ENCODE data around the gene DHX32. TPM values are rescaled to one million over a fixed set of nuclear protein-coding genes. Genes with fewer than 3 reads are reported as not detected.

The DHX32 gene
- total and polyA plus RNA-seq, 2 donors (not counting 1 experiment from before 2014, with no cell fraction given) = 5.2 to 12.4 TPM

- Histone ChIP-seq H2AFZ (ENCODE audit: insufficient read depth, low read depth, low read length, poor library complexity, severe bottlenecking) (no peak overlapping the region), H3K27me3 (replicated peaks in 1 of 4; ENCODE audit: control extremely low read depth in 1 of 4, control insufficient read depth in 3 of 4, insufficient read depth in 4 of 4, low read length in 3 of 4) (no peaks in the 10 kb centered on the region), H3K36me3 (replicated peaks in 1 of 2; ENCODE audit: control extremely low read depth in 1 of 2, control insufficient read depth in 1 of 2, extremely low read depth in 1 of 2, insufficient read depth in 2 of 2, low read length in 1 of 2) (no peaks in the 10 kb centered on the region), H3K27ac (ENCODE audit: low read length in 2 of 2) (no peak overlapping the region), H3K4me1 (ENCODE audit: control insufficient read depth in 2 of 2, insufficient read depth in 2 of 2, low read length in 2 of 2) (no peaks in the 10 kb centered on the region), H3K4me3 (ENCODE audit: control extremely low read depth in 1 of 5, extremely low read depth in 1 of 5, insufficient read depth in 1 of 5, low read depth in 2 of 5, low read length in 4 of 5) (no peak overlapping the region), H3K9ac (ENCODE audit: low read length) (no peak overlapping the region), H4K20me1 (ENCODE audit: control insufficient read depth, insufficient read depth, low read length, poor library complexity, severe bottlenecking) (no peaks in the 10 kb centered on the region), H3K4me2 (replicated peaks; ENCODE audit: low read depth, low read length, poor library complexity, severe bottlenecking) (no peak overlapping the region), H3K79me2 (ENCODE audit: control insufficient read depth, insufficient read depth, low read length) (no peaks in the 10 kb centered on the region), H3K9me3 (ENCODE audit: control extremely low read depth in 1 of 3, control insufficient read depth in 2 of 3, insufficient read depth in 1 of 3, low read length in 2 of 3) (no peaks in the 10 kb centered on the region)
- no peak for ATAC-seq (ENCODE audit: low read depth)
- TF ChIP-seq EZH2 (IDR thresholded peaks at IDR 0.05; ENCODE audit: borderline replicate concordance, insufficient read depth, low read depth, low read length, poor library complexity, severe bottlenecking) = no peak
- no peak for TF ChIP-seq CTCF (IDR thresholded peaks at IDR 0.05)
- Mint-ChIP-seq H3K4me1 (no peaks in the 10 kb centered on the region), H3K27ac (no peak overlapping the region), H3K4me3 (no peak overlapping the region), H3K27me3 (no peaks in the 10 kb centered on the region), H3K9me3 (ENCODE audit: insufficient read depth) (no peaks in the 10 kb centered on the region)
- ChIA-PET POLR2A (no interaction called here), CTCF (interaction anchor here (0.7 to 1.2 kb wide), 2 partner anchors 16 kb away, joined by 3 read pairs; no protein-coding TSS in a partner anchor)
- intact Hi-C loops (cut with micrococcal nuclease) = loop anchor here (5.0 kb wide), 1 partner anchor 116 kb away; no protein-coding TSS in a partner anchor
- 97% methylated on average over 7 of the region's 7 CpGs for WGBS (ENCODE audit: insufficient coverage)
- no peak for DNase-seq
Measured at GRCh38 chr10:125866421-125867029, 14.6 kb downstream of the DHX32 start.

GRCh38 chr10:125865120-125865519 lies 16.0 kb downstream of the DHX32 start:
- intact Hi-C loops (cut with micrococcal nuclease) = loop anchor here (5.0 kb wide), 1 partner anchor 117 kb away; no protein-coding TSS in a partner anchor
- WGBS (ENCODE audit: insufficient coverage) = 96% methylated on average over 2 of the region's 3 CpGs
- no peaks in the 10 kb centered on the region for H3K4me1 Mint-ChIP-seq

More at GRCh38 chr10:125865120-125865519, 16.0 kb downstream of the DHX32 start:
- no peak overlapping the region for H3K27ac ChIP-seq (ENCODE audit: low read length in 2 of 2)
- H3K4me1 ChIP-seq (ENCODE audit: control insufficient read depth in 2 of 2, insufficient read depth in 2 of 2, low read length in 2 of 2) = no peaks in the 10 kb centered on the region
- H3K9me3 Mint-ChIP-seq (ENCODE audit: insufficient read depth) = no peaks in the 10 kb centered on the region
- H2AFZ ChIP-seq (ENCODE audit: insufficient read depth, low read depth, low read length, poor library complexity, severe bottlenecking) = no peak overlapping the region
- H3K27me3 Mint-ChIP-seq = no peaks in the 10 kb centered on the region
- no peaks in the 10 kb centered on the region for H3K9me3 ChIP-seq (ENCODE audit: control extremely low read depth in 1 of 3, control insufficient read depth in 2 of 3, insufficient read depth in 1 of 3, low read length in 2 of 3)
- no peaks in the 10 kb centered on the region for H4K20me1 ChIP-seq (ENCODE audit: control insufficient read depth, insufficient read depth, low read length, poor library complexity, severe bottlenecking)
- no peak for TF ChIP-seq CTCF (IDR thresholded peaks at IDR 0.05)
- TF ChIP-seq EZH2 (IDR thresholded peaks at IDR 0.05; ENCODE audit: borderline replicate concordance, insufficient read depth, low read depth, low read length, poor library complexity, severe bottlenecking) = no peak
- no peaks in the 10 kb centered on the region for H3K36me3 ChIP-seq (replicated peaks in 1 of 2; ENCODE audit: control extremely low read depth in 1 of 2, control insufficient read depth in 1 of 2, extremely low read depth in 1 of 2, insufficient read depth in 2 of 2, low read length in 1 of 2)
- DNase-seq (no peak), ATAC-seq (ENCODE audit: low read depth) (no peak)
- H3K4me3 Mint-ChIP-seq = no peak overlapping the region
- no peak overlapping the region for H3K4me2 ChIP-seq (replicated peaks; ENCODE audit: low read depth, low read length, poor library complexity, severe bottlenecking)
- no peaks in the 10 kb centered on the region for H3K27me3 ChIP-seq (replicated peaks in 1 of 4; ENCODE audit: control extremely low read depth in 1 of 4, control insufficient read depth in 3 of 4, insufficient read depth in 4 of 4, low read length in 3 of 4)
- POLR2A ChIA-PET = no interaction called here
- H3K4me3 ChIP-seq (ENCODE audit: control extremely low read depth in 1 of 5, extremely low read depth in 1 of 5, insufficient read depth in 1 of 5, low read depth in 2 of 5, low read length in 4 of 5) = no peak overlapping the region
- no peak overlapping the region for H3K27ac Mint-ChIP-seq
- H3K9ac ChIP-seq (ENCODE audit: low read length) = no peak overlapping the region
- CTCF ChIA-PET = no interaction called here
- no peaks in the 10 kb centered on the region for H3K79me2 ChIP-seq (ENCODE audit: control insufficient read depth, insufficient read depth, low read length)
